CD4-positive, alpha-beta T cell treated with Interleukin-4 for 1 hour (primary cell): Measurements from ENCODE around the gene CNTNAP2.

Experiments used
- DNase-seq, 2 donors: peaks; one replicate each; pipeline ENCODE4 v3.0.0-alpha.2; 2020 to 2022

CNTNAP2 gene

DNA sequence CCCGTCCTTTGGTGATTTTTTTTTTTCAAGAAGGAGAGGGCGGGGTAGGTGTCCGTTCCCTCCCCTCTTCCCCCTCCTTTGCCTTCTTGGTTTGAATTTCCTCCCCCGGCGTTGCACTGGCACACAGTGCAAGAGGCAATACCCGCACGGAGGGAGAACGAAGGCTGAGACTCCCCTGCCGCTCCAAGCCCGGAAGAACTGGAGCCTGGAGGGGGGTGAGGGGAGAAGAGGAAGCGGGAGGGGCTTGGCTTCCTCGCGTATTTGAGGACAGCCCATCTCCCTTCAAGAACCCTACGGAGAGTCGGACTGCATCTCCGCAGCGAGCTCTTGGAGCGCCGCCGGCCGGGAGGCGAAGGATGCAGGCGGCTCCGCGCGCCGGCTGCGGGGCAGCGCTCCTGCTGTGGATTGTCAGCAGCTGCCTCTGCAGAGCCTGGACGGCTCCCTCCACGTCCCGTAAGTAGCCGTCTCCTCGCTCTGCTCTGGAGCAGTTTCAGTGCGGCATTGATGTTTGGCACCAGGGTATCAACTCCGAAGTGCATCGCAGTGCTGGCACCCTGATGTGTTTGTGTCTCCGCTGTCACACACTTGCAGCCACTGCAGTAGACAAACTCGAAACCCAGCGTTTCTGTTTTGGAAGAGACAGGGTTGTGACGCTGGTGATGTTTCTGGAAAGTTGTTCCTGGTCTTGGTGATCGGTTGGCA, at the start of gene CNTNAP2:
CNTNAP2 (plus strand) TSS at position 281 of the 702 bp plus-strand sequence; CDS start at position 357, 76 bp downstream.
- no peak for DNase-seq

DNA sequence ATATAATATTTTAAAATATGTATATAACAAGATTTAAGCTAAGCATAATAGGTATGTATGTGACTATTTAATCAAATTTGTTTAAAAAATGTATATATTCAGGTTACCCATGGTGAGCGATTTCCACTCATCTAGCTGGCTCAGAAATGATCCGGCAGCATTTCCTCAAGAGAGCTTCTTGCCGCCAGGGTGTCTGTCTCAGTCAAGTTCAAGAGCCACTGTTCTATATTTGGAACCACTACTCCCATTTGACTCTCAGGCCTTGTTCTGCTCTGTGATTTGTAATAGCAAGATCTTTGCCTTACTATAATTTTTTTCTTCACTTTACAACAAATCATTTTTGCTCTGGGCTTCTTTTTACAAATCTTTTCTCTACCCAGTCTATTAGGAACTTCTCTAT, 48.7 kb upstream of the CNTNAP2 start:
- no peak for DNase-seq

- DNase-seq = no peak
Observed at GRCh38 chr7:146074195-146074765, 42.3 kb upstream of the CNTNAP2 start.

- DNase-seq = no peak
Observed at GRCh38 chr7:146076344-146076743, 40.3 kb upstream of the CNTNAP2 start.

GRCh38 chr7:146084086-146084485, 32.5 kb upstream of the CNTNAP2 start:
- no peak for DNase-seq

GRCh38 chr7:146090023-146090645, 26.5 kb upstream of the CNTNAP2 start:
- DNase-seq = peak in 1 of 2 donors; percentile 24

GRCh38 chr7:146094356-146094755, 22.2 kb upstream of the CNTNAP2 start:
- DNase-seq = no peak

GRCh38 chr7:146096994-146097393, 19.6 kb upstream of the CNTNAP2 start:
- no peak for DNase-seq

DNA sequence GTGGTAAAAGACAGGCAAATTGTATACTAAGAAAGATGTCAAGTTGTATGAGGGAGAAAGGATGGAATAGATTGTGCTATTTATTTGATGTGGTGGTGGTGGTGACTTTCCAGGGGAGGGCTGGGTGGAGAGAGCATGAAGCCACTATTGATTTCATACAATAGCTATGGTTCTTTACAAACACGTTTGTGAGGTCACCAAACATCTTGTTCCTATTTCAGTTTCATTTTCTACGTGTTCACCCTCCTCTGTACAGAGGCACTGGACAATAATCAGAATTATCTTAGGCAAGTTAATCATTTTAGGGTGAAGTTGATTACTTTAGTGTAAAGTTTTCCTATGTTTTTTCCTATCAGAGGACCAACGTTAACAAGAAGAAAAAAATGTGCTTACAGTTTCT, 10.3 kb upstream of the CNTNAP2 start:
- DNase-seq = no peak

DNA sequence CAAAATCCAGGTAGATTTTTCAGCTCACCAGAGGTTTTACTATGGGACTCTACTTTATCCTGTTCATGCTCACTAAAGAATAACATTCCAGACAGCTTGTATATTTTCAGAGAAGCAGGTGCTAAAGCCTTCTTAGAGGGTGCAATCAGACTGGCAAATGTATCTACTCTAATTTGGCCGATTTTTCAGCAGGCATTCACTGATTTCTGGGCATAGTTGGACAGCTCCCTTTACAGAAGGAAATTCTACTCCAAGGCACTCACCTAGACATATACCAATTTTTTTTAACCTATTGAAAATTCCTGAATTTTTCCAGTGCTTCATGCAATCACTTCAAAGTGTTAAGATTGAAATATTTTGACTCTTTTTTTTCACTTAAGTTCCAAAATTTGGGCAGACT, 3.8 kb upstream of the CNTNAP2 start:
- no peak for DNase-seq

- no peak for DNase-seq
Observed at GRCh38 chr7:146115548-146115850, 1.1 kb upstream of the CNTNAP2 start.

- DNase-seq = no peak
Observed at GRCh38 chr7:146115851-146116520, 615 bp upstream of the CNTNAP2 start.

DNA sequence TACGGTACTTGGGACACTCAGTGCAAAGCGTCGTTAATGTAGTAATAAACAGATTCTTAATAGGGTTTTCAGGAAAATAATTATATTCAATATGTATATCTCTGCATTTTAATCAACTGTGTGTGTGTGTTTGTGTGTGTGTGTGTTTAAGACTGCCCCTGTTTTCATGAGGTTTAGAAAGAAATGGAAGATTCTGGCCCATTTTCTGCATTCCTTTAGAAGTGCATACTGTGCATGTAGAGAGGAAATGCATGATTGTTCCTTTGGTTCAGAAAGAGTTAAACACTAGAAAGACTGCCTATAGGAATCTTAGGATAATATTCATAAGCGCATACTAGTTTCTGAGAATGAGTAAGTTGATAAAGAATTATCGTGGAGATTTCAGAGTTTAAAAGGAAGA, 975 bp downstream of the CNTNAP2 start:
- DNase-seq = no peak

- no peak for DNase-seq
Observed at GRCh38 chr7:146119002-146119401, 2.4 kb downstream of the CNTNAP2 start.

DNA sequence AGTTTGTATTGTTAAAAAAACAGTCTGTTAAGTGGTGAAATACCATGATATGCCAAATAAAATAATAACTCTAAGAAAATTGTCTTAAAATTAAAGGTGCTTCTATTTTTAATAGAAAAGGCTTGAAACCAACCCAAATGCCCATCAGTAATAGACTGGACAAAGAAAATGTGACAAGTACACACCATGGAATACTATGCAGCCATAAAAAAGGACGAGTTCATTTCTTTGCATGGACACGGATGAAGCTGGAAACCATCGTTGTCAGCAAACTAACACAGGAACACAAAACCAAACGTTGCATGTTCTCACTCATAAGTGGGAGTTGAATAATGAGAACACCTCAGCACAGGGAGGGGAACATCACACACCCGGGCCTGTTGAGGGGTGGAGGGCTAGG, 7.1 kb downstream of the CNTNAP2 start:
- no peak for DNase-seq

- no peak for DNase-seq
Observed at GRCh38 chr7:146126767-146127509, 10.3 kb downstream of the CNTNAP2 start.

DNA sequence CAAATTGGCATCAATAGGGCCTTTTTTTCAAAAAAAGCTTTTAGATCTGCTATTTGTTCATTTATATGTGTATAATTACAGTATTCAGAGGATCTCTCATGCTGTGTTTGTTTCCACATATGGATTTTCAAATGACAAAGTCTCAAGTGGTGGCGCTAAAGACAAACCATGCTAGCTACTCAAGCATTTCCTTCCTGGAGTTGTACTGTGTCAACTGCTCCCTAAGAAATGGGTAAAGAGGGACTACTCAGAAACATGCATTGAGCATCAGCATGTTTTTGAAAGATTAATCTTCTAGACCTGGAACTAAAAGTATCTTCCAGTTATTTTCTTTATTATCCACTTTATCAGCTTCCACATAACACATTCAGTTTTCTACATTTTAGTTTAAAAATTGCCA, 12.7 kb downstream of the CNTNAP2 start:
- DNase-seq = no peak

DNA sequence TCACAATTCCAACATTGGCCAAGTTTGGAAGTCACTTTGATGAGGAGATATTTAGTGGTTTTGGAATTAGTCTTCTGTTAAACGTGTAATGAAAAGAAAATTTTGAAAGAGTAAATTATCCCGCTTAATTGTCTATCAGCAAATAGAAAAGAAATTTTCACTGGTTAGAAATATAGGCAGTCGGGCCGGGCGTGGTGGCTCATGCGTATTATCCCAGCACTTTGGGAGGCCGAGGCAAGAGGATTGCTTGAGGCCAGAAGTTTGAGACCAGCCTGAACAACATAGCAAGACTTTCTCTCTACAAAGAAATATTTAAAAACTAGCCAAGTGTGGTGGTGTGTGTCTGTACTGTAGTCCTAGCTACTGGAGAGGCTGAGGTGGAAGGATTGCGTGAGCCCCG, 13.4 kb downstream of the CNTNAP2 start:
- DNase-seq = no peak

DNA sequence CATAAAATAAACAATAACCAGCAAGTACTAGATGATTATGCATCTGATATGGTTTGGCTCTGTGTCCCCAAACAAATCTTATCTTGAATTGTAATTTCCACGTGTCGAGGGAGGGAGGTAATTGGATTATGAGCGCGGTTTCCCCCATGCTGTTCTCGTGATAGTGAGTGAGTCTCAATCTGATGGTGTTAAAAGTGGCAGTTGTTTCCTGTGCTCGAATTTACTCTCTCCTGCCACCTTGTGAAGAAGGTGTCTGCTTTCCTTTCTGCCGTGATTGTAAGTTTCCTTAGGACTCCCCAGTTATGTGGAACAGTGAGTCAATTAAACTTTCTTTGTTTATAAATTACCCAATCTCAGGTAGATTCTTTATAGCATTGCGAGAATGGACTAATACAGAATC, 15.1 kb downstream of the CNTNAP2 start:
- DNase-seq = no peak

DNA sequence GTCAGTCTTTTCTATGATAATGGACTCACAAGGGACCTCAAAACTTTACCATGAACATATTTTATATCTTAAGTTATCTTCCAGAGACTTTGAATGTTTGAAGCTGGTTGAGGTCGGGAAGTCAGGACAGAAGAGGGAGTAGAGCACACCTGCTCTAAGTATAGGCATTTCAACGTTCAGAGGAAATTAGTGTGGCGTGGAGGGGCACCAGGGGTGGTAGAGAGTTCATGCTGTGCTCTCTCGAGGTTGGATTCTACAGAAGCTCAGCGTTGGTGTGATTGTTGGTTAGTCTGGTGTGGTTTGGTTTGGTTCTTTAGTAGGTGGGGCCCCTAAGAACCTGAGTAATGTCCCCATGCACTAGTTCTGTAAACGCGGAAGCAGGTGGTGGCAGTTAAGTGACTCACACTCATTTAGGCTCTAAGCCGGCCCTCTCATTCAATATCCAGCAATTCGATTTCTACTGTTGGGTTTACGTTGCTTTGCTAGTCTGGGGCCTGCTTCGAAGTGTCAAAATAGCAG, 19.8 kb downstream of the CNTNAP2 start:
- no peak for DNase-seq

DNA sequence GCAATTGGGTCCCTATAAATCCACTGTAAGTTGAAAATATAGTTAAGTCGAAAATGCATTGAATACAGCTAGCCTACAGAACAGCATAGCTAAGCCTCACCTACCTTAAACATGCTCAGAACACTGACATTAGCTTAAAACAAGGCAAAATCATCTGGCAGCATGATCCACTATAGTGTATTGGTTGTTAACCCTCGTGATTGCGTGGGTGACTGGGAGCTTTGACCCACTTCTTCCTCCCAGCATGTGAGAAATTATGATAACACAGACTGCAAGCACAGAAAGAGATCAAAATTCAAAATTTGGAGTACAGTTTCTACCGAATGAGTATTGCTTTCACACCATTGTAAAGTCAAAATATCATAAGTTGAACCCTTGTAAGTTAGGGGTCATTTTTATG, 22.3 kb downstream of the CNTNAP2 start:
- no peak for DNase-seq

GRCh38 chr7:146146831-146147486, 30.4 kb downstream of the CNTNAP2 start:
- DNase-seq = no peak

- DNase-seq = no peak
Observed at GRCh38 chr7:146150153-146150552, 33.6 kb downstream of the CNTNAP2 start.
